Stimulated activated CD4-positive, alpha-beta T cell treated with anti-CD3 and anti-CD28 coated beads, Interleukin-15, amount 100 ng/mL, for 1 hour (primary cell): ENCODE data around the gene UNC45B.
"Not testable (repeated sequence)": the region's sequence is repeated elsewhere in the genome, so short reads cannot be mapped to it uniquely, and the experiment has no call there.

ENCODE experiments used
- DNase-seq, 2 donors: peaks; one replicate each; pipeline ENCODE4 v3.0.0-alpha.2; 2020; ENCODE audit warnings: low read depth in 1 of 2, low spot score in 1 of 2

Gene UNC45B

DNA sequence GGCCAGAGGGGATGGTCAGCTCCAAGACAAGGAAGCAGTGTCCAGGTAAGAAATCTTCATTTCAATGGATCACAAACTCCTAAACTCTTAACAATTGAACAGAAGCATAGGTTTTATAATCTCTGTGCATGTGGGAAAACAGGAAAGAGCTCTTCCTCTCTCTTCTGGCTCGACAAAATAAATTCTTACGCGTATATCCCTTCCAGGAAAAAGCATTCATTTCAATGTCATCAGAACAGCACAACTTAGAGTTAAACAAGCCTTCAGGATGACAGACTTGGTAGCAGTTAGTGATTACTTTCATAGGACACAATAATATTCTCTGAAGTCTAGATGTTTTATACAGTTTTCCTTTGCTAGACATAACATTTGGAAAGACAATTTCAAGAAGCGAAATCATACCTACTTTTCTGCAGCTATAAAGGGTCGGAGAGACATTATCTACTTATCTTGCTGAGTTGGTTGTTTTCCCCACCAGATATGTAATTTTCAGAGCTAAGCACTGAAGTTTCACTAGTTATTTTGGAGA is 65.9 kb downstream of the UNC45B start:
- DNase-seq, result no peak

DNA sequence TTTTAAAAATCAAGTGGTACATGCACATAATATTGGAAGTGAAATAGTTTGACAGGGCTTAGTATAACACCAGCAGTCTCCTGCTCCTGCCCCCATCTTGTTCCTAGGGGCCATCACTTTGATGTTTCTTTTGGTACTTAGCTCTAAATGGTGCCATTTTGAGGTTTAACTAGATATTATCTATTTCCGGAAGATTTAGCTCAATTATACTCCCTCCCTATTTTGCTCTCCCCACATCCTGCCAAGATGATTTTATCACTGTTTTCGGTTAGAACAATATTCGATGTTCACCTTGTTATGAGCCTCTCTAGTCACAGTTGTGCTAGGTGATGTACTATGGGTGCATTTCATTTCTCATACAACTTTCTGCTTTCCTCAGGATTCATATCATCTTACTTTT is 66.6 kb downstream of the UNC45B start:
- DNase-seq, result no peak

DNA sequence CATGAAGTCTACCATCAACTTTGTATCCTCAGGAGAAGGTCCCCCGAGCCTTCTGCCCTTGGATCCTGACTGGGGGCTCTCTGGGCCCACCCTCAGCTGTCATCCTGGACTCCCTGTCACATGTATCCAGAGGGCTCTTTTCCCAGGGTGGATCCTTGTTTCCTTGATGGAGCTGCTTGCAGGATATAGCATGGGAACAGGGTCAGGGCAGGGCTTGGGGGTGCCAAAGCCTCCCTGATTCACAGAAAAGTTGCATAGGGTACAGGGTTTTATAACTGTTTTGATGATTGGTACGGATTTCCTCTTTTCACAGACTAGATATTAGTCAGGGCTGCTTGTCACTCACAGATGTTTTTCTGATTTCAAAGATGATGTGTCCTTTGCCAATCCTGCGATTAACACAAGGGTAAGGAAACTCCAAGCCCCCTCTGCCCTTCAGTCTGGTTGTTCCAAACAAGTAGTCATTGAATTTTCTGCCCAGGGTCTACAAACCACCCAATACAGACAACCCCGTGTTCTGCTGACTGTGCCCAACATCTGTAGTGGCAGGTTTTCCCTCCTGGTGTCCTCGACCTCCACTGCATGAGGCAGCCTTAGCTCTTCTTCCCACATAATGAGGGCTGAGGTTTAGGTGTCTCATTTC is 67.1 kb downstream of the UNC45B start:
- no peak for DNase-seq

DNA sequence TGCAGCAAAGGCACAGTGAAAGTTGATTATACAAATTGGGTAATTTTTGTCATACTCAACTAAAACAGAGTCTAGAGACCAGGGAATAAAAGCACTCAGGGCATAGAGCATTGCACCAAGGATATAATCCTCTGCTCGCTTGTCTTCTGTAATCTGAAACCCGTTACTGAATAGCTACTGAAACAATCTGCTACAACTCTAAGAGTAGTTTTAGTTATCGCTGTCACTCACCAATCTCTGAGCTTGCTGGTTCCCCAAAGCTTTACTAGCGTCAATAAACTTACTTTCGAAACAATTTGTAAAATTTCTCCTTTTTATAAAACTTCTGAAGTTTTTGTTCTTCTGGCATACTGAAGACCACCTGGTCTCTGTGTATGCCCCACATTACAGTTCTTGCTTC is 69.5 kb downstream of the UNC45B start:
- no peak for DNase-seq

DNA sequence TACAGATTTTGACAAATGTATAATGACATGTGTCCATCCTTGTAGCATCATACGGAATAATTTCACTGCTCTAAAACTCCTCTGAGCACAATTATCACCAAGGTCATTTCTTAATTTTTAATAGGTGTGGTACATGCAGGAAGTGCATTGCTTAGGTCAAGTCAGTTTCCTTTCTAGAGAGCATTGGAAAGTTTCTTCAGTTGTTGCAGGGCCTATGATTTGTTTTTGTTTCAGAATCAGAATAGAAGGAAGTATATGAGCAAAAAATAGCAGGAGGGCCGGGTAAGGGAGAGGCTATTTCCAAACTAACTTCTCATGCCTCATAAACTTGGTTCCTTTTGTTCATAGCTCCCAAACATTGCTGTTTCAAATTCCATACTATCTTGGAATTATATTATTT is 71.3 kb downstream of the UNC45B start:
- no peak for DNase-seq

DNA sequence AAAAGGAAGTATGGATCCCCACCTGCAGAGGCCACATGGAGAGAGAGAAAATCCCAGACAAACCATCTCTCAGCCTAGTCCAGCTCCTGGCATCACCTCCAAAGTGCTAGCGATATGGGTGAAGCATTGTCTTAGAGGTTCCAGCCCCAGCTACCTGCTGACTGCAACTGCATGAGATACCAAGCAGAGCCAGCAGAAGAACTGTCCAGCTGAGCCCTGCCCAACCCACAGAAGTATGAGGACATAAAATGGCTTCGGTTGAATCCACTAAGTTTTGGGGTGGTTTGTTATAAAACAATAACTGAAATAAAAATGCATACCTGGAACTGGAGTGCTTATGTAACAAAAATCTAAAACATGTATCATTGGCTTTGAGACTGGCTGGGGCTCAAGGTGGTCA is 74.8 kb downstream of the UNC45B start:
- no peak for DNase-seq

DNA sequence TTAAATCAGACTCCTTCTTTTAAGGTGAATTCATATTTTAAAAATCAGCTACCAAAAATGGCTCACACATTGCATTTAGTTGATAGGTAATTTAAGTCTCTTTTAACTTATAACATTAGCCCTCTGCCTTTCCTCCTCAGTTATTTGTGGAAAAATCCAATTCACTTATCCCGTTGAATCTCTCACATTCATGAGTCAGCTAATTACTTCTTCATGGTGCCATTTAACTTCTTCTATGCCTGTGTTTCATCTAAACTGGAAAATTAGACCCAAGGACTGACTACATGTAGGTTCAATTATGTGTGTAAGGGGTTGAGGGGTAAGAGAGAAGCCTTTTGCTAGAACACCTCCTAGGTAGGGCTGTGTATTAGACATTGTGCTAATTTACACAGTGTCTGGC is 76.8 kb downstream of the UNC45B start:
- DNase-seq, result no peak

DNA sequence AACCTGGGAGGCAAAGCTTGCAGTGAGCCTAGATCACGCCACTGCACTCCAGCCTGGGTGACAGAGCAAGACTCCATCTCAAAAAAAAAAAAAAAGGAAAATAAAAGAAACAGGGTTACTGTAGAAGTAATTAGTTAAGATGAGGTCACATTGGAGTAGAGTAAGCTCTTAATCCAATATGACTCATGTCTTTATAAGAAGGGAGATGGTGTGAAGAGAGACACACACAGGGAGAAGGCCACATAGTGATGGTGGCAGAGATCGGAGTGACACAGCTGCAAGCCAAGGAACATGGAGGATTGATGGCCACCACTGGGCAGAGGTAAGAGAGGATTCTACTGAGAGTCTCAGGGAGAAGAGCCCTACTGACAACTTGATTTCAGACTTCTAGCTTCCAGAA is 79.9 kb downstream of the UNC45B start:
- no peak for DNase-seq

DNA sequence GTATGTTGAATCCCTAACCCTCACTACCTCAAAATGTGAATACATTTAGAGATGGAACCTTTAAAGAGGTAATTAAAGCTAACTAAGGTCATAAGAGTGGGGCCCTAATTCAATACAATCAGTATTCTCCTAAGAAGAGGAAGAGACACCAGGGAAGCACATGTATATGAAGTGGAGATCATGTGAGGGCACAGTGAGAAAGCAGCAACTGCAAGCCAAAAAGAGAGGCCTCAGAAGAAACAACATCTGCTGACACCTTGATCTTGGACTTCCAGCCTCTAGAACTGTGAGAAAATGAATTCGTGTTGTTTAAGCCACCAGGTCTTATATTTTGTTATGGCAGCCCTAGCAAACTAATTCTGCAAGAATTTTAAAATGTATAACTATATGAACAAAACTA is 82.0 kb downstream of the UNC45B start:
- DNase-seq, result no peak

DNA sequence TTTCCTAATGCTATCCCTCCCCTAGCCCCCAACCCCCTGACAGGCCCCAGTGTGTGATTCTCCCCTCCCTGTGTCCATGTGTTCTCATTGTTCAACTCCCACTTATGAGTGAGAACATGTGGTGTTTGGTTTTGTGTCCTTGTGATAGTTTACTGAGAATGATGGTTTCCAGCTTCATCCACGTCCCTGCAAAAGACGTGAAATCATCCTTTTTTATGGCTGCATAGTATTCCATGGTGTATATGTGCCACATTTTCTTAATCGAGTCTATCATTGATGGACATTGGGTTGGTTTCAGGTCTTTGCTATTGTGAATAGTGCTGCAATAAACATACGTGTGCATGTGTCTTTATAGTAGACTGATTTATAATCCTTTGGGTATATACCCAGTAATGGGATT is 86.7 kb downstream of the UNC45B start:
- not testable (repeated sequence) for DNase-seq

DNA sequence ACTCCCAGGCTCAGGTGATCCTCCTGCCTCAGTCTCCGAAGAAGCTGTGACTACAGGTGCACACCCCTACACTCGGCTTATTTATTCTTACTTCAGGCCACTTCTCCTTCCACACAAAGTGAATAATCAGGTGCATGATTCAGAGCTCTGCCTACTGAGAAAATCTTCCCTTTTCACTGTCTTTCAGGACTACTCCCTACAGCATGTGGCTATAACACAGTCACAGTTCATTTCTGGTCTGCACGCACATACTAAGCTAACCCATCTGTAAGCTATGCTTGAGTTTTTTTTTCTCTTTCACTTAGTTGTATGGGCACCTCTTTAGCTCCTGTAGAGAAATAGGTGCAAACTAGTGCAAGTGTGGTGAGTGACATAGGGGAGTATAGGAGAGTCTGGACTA is 87.7 kb downstream of the UNC45B start:
- no peak for DNase-seq

DNA sequence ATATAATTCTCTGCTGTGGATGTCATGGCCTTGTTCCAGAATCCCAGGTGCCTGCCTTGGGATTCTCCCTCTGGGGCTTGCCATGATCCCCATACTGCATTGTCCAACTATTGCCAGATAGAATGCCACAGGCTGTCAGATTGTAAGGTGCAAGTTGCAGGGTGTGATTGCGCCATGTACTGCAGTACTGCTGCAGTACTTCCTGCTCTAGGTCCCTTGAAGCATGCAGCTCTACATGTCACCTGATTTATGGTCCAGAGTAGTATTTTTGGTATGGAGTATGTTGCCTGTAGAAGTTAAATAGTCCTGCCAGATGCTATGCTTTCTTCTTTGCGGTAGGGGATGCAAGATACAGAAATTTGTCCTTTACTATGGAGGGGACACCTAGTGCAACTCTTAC is 88.3 kb downstream of the UNC45B start:
- DNase-seq, result no peak

DNA sequence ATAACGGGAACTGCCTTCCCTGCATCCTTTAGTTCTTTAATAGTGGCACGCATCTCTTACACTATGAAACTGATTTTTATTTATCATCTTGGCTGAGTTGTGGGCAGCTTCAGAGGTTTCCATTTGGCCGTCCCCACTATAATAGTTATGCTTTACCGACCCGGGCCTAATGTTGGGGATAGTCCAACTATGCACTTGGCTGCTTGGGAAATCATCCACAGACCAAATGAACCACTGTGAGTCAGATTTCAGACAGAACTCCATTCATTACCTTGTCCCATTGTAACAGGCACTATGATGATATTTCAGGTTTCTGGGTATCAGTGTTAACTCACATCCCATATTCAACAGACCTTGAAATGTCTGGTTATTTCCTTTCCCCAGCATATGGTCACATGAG is 89.2 kb downstream of the UNC45B start:
- no peak for DNase-seq

DNA sequence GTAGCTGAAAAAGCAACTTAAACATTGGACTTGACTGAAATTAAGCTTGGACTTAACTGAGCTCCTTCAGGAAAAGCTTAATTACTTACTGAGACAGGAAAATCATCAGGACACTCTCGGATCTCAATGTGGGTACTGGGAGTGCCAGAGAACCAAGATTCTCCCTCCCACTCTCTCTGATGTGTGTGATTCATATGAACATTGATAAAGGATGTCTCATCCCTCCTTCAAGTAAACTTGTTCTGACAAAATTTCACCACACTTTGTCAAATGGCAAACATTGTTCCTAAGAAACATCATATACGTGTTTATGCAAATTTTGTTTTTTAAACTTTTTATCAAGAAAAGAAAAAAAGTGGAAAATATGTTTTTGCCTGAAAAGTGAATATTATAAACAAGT is 91.2 kb downstream of the UNC45B start:
- DNase-seq, result no peak
